Stimulated activated naive CD8-positive, alpha-beta T cell treated with anti-CD3 and anti-CD28 coated beads, Interleukin-15, Interleukin-2, amounts not matched to agents 100 ng/mL and 50 ng/mL, for 24 hours (primary cell): ENCODE measurements around the gene CEPT1.

Experiments
- H3K27ac Mint-ChIP-seq: one replicate; pipeline ENCODE4 v1.8.0; 2021; ENCODE audit warnings: mild to moderate bottlenecking, mixed read lengths
- H3K27me3 Mint-ChIP-seq: one replicate; pipeline ENCODE4 v1.8.0; 2021; ENCODE audit warnings: mixed read lengths
- H3K36me3 Mint-ChIP-seq: one replicate; pipeline ENCODE4 v1.8.0; 2021; ENCODE audit warnings: low read depth, mixed read lengths
- H3K4me1 Mint-ChIP-seq: one replicate; pipeline ENCODE4 v1.8.0; 2021; ENCODE audit warnings: low read depth, mixed read lengths
- H3K4me3 Mint-ChIP-seq: one replicate; pipeline ENCODE4 v1.8.0; 2021; ENCODE audit warnings: mild to moderate bottlenecking, mixed read lengths
- H3K9me3 Mint-ChIP-seq: one replicate; pipeline ENCODE4 v1.8.0; 2021; ENCODE audit warnings: mixed read lengths

Gene CEPT1

DNA sequence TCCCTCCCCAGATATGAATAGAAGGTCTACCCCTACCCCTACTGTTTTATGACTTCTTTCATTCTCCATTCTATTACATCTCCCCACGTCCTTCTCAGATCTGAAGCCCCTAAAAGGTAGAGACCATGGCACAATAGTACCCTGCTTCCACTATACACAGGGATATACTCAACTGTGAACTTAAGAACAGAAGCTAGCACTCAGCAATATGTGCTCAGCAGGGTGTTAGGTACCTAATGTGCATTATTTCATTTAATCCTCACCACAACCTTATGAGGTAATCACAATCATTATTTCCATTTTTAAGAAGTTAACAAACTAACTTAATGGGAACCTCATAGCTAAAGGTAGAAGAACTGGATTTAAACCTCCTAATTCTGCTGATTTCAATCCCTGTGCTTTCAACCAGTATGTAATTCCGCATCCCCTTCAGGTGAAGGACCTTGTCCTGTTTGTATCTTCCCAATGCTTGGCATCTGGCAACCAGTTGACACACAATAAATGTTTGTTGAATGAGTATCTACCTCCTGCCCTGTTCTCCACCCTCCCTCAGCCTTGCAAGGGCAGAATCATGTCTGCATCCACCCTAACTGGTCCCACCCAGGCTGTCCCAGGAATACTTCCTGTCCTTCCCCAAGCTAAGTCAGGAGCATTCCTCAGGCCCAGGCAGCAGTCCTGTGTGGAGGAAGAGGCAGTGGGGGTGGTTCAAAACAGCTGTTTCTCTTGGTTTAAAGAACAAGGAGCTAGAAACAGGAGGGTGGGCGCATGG, 53.9 kb downstream of the CEPT1 start:
- Mint-ChIP-seq H3K27ac (peak overlapping the region; percentile 100), H3K4me1 (peaks cover 95% of the 10 kb centered on the region), H3K9me3 (no peaks in the 10 kb centered on the region), H3K36me3 (peaks cover 100% of the 10 kb centered on the region), H3K27me3 (no peaks in the 10 kb centered on the region), H3K4me3 (peak overlapping the region; percentile 98)

DNA sequence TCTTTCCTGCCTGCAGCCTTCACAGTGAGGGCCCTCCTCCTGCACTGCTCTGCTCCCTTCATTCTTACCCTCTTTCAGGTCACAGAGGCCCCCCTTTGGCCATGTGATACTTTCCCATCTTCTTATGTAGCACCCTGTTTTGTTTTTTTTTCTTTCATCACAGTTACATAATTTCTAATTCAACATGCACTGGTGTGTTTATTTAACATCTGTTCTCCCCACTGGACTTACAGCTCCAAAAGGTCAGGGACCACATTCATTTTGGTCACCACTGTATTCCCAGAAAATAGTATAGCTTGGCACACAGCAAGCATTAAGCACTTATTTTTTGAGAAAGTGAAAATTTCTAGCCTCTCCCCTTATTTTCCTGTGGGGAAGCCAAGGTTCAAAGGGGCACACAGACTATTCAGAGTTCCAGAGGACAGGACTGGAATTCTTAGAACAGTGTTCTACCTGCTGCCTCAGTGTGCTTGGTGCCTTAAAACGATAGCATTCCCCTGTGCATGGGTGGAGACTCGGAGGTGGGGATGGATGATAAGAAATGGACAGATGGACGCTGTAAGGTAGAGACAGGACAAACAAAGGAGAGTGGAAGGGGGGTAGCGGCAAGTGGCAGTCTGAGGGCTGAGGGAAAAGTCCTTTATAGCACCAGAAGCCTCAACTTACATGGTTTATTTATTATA, 55.1 kb downstream of the CEPT1 start:
- Mint-ChIP-seq H3K36me3 (peaks cover 98% of the 10 kb centered on the region), H3K4me3 (peak overlapping the region; percentile 98), H3K9me3 (no peaks in the 10 kb centered on the region), H3K4me1 (peaks cover 87% of the 10 kb centered on the region), H3K27ac (peak overlapping the region; percentile 100), H3K27me3 (no peaks in the 10 kb centered on the region)

DNA sequence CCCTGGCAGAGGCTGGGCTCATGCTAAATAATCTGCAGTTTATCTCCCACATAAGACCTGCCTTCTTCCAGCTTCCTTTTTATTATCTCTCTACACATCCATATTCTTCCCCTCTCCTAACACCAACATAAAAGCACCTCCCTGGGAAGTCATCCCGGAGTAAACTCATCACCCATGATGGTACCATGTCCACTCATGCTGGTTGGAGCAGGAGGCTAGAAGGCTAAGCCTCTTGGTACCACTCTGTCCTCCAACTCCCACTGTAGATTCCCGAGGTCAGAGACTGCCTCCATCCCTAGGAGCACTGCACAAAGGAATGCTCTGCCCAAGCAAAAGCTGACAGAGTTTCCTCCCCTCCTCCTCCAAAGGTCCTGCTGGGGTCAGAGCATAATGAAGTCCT, 56.2 kb downstream of the CEPT1 start:
- H3K4me3 Mint-ChIP-seq = peak overlapping the region; percentile 98
- peaks cover 86% of the 10 kb centered on the region for H3K4me1 Mint-ChIP-seq
- H3K9me3 Mint-ChIP-seq = no peaks in the 10 kb centered on the region
- H3K36me3 Mint-ChIP-seq = peaks cover 91% of the 10 kb centered on the region
- H3K27ac Mint-ChIP-seq = peak overlapping the region; percentile 100
- no peaks in the 10 kb centered on the region for H3K27me3 Mint-ChIP-seq

DNA sequence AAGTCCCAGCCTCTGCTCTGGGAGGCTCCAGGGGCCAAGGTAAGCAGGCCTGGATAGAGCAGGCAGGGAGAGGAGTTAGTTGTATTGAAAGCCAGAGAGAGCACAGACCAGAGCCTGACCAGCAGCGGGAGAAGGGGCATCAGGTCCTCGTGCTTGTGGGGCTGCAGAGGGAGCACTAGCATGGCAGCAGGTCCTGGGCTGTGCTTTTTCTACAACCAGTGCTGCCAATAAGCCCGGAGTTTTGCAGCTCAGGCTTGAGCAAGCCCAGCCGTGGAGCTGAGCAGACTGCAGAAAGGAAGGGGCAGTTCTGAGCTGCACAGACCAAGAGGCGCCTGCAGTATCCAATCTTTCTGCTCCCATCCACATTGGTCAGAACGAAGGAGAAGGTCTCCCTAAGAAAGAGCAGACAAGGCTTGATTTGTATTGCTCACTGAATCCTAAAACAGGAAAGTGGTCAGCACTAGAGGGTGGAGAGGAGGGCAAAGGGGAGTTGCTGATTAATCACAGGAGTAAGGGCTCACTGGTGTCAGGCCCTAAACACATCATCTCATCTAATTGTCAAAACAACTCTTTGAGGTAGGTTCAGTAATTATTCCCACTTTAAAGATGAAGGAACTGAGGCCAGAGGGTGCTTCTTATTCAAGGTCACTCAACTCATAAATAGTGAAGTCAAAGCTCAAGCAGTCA, 57.7 kb downstream of the CEPT1 start:
- Mint-ChIP-seq H3K27ac (peak overlapping the region; percentile 100), H3K9me3 (no peaks in the 10 kb centered on the region), H3K36me3 (peaks cover 76% of the 10 kb centered on the region), H3K27me3 (no peaks in the 10 kb centered on the region), H3K4me3 (peak overlapping the region; percentile 98), H3K4me1 (peaks cover 86% of the 10 kb centered on the region)

DNA sequence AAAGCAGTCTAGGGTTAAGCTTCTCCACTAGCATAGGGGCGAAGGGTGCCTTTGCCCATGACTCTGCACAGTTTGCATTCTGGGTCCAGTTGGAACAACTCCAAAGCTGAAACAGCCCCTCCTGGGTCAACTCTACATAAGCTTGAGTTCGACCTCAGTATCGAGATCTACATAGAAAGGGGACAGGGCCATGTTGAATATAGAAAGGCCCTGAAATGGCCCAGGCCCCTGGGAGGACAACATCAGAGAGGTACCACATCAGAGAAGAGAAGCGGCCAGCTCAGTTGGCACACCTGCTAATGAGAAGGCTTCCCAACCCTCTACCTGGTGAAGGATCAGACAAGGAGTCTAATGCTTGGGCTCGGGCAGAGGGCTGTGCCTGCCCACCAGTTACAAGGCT, 58.8 kb downstream of the CEPT1 start:
- Mint-ChIP-seq H3K9me3 (no peaks in the 10 kb centered on the region), H3K27me3 (no peaks in the 10 kb centered on the region), H3K27ac (peak overlapping the region; percentile 100), H3K36me3 (peaks cover 65% of the 10 kb centered on the region), H3K4me1 (peaks cover 83% of the 10 kb centered on the region), H3K4me3 (peak overlapping the region; percentile 98)

DNA sequence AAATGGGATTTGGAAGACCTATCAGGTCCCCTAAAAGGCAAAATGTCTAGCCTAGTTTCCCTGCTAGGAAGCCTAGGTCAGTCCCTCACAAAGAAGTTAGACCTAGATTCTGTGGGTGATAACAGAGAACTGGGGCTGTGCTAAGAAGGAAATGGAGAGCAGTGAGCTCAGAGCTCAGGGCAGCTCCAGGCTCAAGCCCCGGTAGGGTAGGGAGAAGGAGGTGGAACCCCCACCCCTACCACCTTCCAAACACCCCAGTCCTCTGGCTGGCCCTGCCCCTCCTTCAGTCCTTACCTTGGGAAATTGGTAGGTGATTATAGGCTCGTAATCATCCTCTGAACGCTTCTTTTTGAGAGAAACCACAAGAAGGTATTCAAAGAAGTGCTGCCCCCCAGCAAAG, 59.3 kb downstream of the CEPT1 start:
- no peaks in the 10 kb centered on the region for H3K9me3 Mint-ChIP-seq
- peaks cover 60% of the 10 kb centered on the region for H3K36me3 Mint-ChIP-seq
- H3K27ac Mint-ChIP-seq = peak overlapping the region; percentile 100
- peaks cover 78% of the 10 kb centered on the region for H3K4me1 Mint-ChIP-seq
- H3K27me3 Mint-ChIP-seq = no peaks in the 10 kb centered on the region
- H3K4me3 Mint-ChIP-seq = peak overlapping the region; percentile 98

DNA sequence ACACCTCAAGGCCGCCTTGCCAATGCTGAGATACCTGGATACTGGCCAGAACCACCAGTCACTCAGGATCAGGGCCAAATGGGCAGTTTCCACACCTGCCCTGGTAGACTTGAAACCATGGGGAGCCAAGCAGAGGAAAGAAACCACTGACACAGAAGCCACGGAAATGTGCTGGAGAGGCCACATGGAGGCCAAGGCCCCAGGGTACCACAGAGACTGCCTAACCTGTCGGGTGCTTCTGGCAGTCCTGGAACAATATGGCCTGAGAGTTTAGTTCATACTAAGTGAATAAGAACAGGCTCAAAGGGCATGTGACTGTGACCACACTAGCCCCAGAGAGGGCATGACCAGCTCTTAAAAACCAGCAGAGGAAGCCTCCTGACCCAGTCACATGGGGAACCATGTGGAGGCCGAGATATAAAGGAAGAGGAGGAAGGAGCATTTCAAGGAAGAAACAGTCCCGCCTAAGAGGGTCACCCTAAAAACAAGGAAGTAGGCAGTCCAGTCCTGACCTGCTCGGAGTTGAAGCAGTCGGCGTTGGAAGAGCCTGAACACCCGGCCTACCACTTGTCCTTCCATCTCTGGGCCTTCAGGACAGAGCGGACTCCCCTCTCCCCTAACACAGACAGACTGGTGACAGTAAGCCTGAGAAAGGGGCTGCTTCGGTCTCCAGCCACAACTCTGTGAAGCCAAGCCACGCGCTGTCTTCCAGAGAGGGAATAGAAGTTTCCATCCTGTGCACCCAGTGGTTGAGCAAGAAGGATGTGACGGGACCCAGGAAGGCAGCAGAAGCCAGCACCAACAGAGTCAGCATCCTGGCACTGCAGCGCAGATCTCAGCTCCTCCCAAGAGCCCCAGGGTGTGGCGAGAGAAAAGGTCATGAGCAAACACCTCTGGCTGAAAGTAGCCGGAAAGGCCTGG, 60.1 kb downstream of the CEPT1 start, which contains the start of gene DENND2D:
TSS of gene DENND2D (minus strand) at position 766 of the 921 bp plus-strand sequence. CDS start at position 579, 187 bp downstream.
- H3K27ac Mint-ChIP-seq = peak within 1 kb of the TSS; percentile 100
- H3K27me3 Mint-ChIP-seq = no peaks in the 10 kb centered on the region
- peak within 1 kb of the TSS; percentile 98 for H3K4me3 Mint-ChIP-seq
- peaks cover 52% of the 10 kb centered on the region for H3K36me3 Mint-ChIP-seq
- no peaks in the 10 kb centered on the region for H3K9me3 Mint-ChIP-seq
- peaks cover 78% of the 10 kb centered on the region for H3K4me1 Mint-ChIP-seq

DNA sequence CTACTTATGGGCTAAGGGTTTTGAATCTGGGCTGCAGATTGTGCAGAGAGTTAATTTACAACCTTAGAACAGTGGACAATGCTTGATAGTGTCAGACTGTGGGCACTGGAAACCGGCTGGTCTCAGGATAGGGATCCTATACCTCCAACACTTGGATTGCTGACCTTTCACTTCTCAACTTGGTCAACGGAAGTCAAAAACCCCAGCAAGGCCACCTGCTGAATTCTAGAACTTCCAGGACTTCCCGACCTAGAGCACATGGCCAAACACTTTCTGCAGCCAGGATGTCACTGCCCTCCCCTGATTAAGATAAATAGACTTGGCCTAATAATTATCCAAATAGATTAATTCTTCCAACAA, 60.8 kb downstream of the CEPT1 start:
- Mint-ChIP-seq H3K36me3 (peaks cover 45% of the 10 kb centered on the region), H3K4me3 (peak overlapping the region; percentile 98), H3K4me1 (peaks cover 78% of the 10 kb centered on the region), H3K27ac (peak overlapping the region; percentile 100), H3K27me3 (no peaks in the 10 kb centered on the region), H3K9me3 (no peaks in the 10 kb centered on the region)

DNA sequence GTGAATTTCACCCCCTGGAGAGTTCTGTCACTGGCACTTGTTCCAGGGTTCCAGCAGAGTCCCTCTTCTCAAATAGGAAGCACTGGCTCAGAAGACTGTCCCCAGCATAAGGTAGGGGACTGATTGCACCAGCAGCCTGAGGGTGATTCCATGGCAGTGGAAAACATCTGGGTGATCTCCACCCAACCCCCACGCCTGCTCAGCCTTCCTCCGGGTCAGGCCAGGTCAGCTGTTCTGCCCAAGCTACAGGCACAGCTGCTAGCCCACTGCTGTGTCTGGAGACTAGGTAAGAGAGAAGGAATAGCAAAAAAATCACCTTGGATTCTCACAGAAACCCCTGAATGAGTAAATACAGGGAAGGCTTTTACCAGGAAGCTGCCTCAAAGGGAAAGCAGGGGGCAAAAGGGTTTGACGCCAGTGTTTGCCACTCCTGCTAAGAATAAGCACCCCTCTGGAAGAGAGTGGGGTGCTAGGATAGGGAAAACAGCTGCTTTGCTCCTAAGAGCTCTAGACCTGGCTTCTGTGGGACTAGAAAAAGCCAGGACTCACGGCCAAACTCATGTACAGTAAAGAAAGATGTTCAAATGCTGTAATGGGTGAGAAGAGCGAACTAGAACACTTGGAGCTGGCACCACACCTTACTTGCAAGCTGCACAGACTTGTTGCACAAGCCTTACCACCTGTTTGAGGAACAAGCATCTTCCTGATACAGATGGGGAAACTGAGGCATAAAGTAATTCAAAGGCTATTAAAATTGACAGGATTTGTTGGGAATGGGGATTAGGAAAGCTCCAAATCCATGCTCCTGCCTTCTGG, 61.5 kb downstream of the CEPT1 start:
- Mint-ChIP-seq H3K27ac (peak overlapping the region; percentile 100), H3K36me3 (peaks cover 38% of the 10 kb centered on the region)

DNA sequence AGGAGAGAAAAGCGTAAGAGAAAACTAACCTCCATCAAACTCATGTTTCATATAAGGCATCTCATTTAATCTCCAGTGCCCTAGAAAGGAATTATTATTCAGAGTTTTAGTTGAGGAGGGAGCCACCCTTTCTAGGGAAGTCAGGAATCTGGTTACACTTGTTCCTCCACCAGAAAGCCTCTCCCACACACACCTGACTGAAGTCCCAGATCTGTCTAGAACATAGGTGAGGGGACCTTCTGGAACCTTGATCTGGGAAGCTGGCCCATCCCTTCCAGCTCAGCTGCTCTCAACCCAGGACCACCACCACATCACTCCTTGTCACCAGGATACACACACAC, 62.3 kb downstream of the CEPT1 start:
- Mint-ChIP-seq H3K4me1 (peaks cover 77% of the 10 kb centered on the region), H3K9me3 (no peaks in the 10 kb centered on the region), H3K27ac (peak overlapping the region; percentile 100), H3K27me3 (no peaks in the 10 kb centered on the region), H3K36me3 (peaks cover 30% of the 10 kb centered on the region), H3K4me3 (peak overlapping the region; percentile 98)

More for the DNA sequence above, 61.5 kb downstream of the CEPT1 start:
- H3K9me3 Mint-ChIP-seq = no peaks in the 10 kb centered on the region
- H3K4me1 Mint-ChIP-seq = peaks cover 78% of the 10 kb centered on the region
- H3K27me3 Mint-ChIP-seq = no peaks in the 10 kb centered on the region
- H3K4me3 Mint-ChIP-seq = peak overlapping the region; percentile 98

DNA sequence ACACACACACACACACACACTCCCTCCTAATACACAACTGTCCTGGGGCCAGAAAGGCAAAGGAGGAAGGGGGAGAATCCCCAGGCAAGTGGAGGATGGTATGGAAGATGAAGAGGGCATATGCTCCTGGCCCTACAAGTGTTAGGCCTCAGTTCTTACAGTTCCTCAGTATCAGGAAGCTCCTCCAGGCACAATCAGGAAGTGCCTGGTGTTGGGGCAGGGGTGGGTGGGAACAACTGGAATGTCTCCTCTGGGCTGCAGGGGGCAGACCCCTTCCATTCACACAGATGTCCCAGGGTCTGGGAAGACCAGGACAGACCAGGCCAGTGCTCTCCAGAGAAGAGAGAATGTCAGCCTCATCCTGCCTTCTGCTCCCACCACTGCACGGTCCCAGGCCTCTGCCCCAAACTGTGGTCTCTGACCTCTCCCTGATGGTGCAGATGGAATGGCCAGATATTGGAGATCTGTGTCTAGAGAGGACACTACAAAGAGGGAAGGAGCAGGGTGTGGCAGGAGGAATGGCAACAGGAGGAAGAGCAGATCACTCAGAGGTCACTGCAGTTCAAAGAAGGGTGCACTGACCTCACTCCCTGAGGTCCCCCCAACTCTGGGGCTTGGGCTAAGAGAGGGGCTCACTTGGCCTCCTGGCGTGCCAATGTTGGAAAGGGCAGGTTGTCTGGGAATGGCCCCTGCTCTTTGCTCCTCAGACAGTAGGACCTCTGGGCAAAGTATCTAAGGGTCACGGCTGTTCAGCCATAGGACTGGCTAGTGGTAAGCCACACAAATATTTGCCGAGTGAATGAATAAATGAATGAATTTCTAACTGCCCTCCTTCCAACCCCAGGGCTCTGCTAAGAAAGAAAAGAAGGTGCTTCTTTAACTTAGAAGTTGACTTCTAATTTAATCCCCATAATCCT, 62.9 kb downstream of the CEPT1 start:
- peak overlapping the region; percentile 100 for H3K27ac Mint-ChIP-seq
- H3K27me3 Mint-ChIP-seq = no peaks in the 10 kb centered on the region
- peak overlapping the region; percentile 98 for H3K4me3 Mint-ChIP-seq
- no peaks in the 10 kb centered on the region for H3K9me3 Mint-ChIP-seq
- peaks cover 24% of the 10 kb centered on the region for H3K36me3 Mint-ChIP-seq
- H3K4me1 Mint-ChIP-seq = peaks cover 76% of the 10 kb centered on the region

DNA sequence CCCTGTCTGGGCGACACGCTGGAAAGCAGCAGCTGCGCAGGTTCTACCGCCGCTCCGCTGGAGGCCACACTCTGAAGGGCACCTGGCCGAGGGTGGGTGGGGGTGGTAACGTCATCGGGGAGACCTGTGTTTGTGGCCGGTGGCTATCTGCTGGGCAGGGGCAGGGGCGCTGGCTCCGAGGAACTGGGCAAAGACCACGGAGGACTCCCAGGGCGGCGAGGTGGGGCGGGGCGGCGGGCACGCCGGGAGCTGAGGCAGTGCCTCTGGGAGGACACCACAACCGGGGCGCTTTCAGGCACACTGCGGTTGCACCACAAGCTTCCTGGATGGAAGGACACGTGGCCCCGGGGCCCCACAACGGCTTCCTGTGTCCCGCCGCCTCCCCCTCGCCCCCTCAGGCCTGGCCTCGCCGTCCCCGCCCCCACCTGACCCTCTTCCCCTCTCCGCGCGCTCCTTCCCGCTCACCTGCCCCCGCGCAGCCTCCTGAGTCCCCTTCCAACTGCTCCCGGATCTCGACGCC, 63.7 kb downstream of the CEPT1 start:
- H3K27me3 Mint-ChIP-seq = no peaks in the 10 kb centered on the region
- H3K9me3 Mint-ChIP-seq = no peaks in the 10 kb centered on the region
- peaks cover 75% of the 10 kb centered on the region for H3K4me1 Mint-ChIP-seq
- peak overlapping the region; percentile 100 for H3K27ac Mint-ChIP-seq
- peaks cover 16% of the 10 kb centered on the region for H3K36me3 Mint-ChIP-seq
- peak overlapping the region; percentile 98 for H3K4me3 Mint-ChIP-seq
